MCF 10A (cell line): Measurements from ENCODE around the gene MOB3B. TPM values are rescaled to one million over a fixed set of nuclear protein-coding genes. Genes with fewer than 3 reads are reported as not detected.

Source experiments
- BruUV-seq: library from RNA; stranded (reverse); fragments of 400-500 nt; replicated peaks from 2 replicates; lab custom pipeline; 2021; lab: Mats Ljungman, UMichigan
- CTCF ChIA-PET: fragments of 300-600 bp; sonication (Branson Sonifier 250); formaldehyde crosslinking; extraction: SDS; loops from one replicate; lab custom pipeline; 2021; ENCODE audit warnings: antibody characterized with exemption, inconsistent platforms; lab: Yijun Ruan, JAX
- POLR2A ChIA-PET: fragments of 300-600, 350-650 bp; sonication (Branson Sonifier 250); formaldehyde crosslinking; extraction: SDS; loops from one replicate; lab custom pipeline; 2020; ENCODE audit warnings: antibody characterized with exemption, inconsistent platforms; lab: Yijun Ruan, JAX
- DNase-seq: peaks from one replicate; pipeline ENCODE4 v3.0.0-alpha.2; 2018; ENCODE audit not compliant: unreplicated experiment
- H3K27ac Mint-ChIP-seq: one replicate; pipeline ENCODE4 v1.8.0; 2022; ENCODE audit warnings: mild to moderate bottlenecking, low read depth, mixed read lengths; ENCODE audit not compliant: unreplicated experiment
- H3K27me3 Mint-ChIP-seq: one replicate; pipeline ENCODE4 v1.8.0; 2022; ENCODE audit warnings: mixed read lengths; ENCODE audit not compliant: insufficient read depth, unreplicated experiment
- H3K36me3 Mint-ChIP-seq: one replicate; pipeline ENCODE4 v1.8.0; 2022; ENCODE audit warnings: mild to moderate bottlenecking, moderate library complexity, mixed read lengths; ENCODE audit not compliant: insufficient read depth, unreplicated experiment
- H3K4me1 Mint-ChIP-seq: one replicate; pipeline ENCODE4 v1.8.0; 2022; ENCODE audit warnings: mixed read lengths; ENCODE audit not compliant: insufficient read depth, unreplicated experiment
- H3K4me3 Mint-ChIP-seq: one replicate; pipeline ENCODE4 v1.8.0; 2022; ENCODE audit warnings: mild to moderate bottlenecking, moderate library complexity, mixed read lengths; ENCODE audit not compliant: unreplicated experiment
- H3K9me3 Mint-ChIP-seq: one replicate; pipeline ENCODE4 v1.8.0; 2022; ENCODE audit warnings: mixed read lengths; ENCODE audit not compliant: unreplicated experiment
- intact Hi-C: fragments of 100-400 bp; cut with micrococcal nuclease; formaldehyde crosslinking; loops from 2 replicates; pipeline ENCODE4 v1.14.1; 2022
- total RNA-seq: library from RNA; stranded (reverse); gene quantifications from 2 replicates; pipeline ENCODE4 v1.2.3, GENCODE V29; 2022
- TF ChIP-seq, protein P1 (sequence below): fragments of 200-600 bp; IDR thresholded peaks from one replicate; pipeline ENCODE4 v1.8.0; 2022; ENCODE audit warnings: antibody characterized with exemption, mild to moderate bottlenecking; ENCODE audit not compliant: unreplicated experiment

The MOB3B gene
- total RNA-seq, 1 experiment from 2014 or later = 3.7 TPM

DNA sequence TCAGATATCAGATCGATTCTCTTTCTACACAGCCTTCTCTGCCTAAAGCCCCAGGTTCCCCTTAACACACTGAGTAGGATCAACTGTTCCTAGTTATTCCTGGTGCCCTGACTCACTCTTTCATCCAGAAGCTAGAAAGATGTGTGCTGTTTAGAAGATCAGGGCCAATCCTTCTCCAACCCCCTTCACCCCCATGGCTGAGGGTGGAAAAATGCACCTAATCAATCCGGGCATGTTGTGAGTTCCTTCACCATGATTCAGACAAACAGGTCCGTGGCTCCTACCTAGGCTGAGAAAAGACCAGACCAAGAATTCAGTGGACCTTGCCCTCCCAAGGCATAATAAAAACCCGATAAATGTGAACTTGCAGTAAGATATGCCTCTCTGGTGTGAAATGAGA, 147.3 kb downstream of the MOB3B start:
- no peaks in the 10 kb centered on the region for H3K9me3 Mint-ChIP-seq
- H3K27me3 Mint-ChIP-seq = no peaks in the 10 kb centered on the region
- ChIA-PET POLR2A (interaction anchor here (0.7 to 1.6 kb wide), 4 partner anchors 8 to 20 kb away, joined by 3 to 9 read pairs (median 4); no protein-coding TSS in a partner anchor), CTCF (interaction anchor here (0.6 to 1.3 kb wide), 4 partner anchors 10 to 166 kb away, joined by 3 to 7 read pairs (median 3); no protein-coding TSS in a partner anchor)
- intact Hi-C loops = no loop called here
- no peak for DNase-seq
- no peak overlapping the region for H3K27ac Mint-ChIP-seq
- no peaks in the 10 kb centered on the region for H3K36me3 Mint-ChIP-seq
- no peak overlapping the region for H3K4me3 Mint-ChIP-seq
- H3K4me1 Mint-ChIP-seq = peaks cover 45% of the 10 kb centered on the region
- TF ChIP-seq, protein P1, sequence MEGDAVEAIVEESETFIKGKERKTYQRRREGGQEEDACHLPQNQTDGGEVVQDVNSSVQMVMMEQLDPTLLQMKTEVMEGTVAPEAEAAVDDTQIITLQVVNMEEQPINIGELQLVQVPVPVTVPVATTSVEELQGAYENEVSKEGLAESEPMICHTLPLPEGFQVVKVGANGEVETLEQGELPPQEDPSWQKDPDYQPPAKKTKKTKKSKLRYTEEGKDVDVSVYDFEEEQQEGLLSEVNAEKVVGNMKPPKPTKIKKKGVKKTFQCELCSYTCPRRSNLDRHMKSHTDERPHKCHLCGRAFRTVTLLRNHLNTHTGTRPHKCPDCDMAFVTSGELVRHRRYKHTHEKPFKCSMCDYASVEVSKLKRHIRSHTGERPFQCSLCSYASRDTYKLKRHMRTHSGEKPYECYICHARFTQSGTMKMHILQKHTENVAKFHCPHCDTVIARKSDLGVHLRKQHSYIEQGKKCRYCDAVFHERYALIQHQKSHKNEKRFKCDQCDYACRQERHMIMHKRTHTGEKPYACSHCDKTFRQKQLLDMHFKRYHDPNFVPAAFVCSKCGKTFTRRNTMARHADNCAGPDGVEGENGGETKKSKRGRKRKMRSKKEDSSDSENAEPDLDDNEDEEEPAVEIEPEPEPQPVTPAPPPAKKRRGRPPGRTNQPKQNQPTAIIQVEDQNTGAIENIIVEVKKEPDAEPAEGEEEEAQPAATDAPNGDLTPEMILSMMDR = no peak
- BruUV-seq = no TSS peak

DNA sequence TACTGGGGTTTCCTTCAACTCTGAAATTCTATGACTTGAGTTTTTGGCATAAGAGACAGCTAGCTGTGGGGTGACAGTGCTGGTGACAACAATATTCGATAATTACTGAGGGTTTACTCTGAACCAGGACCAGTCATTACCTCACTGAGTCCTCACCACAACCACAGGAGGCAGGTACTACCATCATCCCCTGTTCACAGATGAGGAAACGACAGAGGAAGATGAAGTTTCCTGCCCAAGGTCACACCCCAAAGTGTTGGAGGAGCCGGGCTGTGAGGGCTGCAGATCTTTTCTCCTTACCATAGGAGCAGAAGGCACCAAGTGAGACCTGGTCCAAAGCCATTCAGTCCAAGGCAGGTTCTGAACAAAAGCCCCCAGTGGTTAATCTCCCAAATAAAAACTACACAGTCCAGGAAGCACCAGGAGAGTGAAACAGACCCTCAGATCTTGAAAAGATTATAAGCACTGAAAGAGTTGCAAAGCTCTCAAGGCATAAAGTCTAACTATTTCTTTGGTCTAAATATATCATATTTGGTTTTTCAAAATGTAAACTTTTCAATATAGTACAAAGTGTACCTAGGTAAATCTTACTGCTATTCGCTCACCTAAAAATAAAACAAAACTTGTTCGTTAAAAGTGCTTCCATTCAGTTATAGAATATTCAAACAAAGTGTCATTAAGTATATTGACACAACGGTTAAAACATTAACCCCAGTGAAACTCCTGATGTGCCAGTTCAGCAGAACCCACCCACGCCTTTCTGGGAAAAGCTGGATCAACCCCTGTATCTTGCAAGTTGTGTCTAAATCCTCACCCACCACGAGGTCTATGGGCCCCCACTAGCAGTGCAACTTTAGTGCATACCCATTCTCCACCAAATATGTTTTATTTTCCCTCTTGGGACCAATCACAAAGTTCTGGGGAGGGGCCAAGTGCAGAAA, 150.0 kb downstream of the MOB3B start:
- TF ChIP-seq, protein P1 = no peak
- Mint-ChIP-seq H3K4me3 (no peak overlapping the region), H3K36me3 (no peaks in the 10 kb centered on the region), H3K9me3 (no peaks in the 10 kb centered on the region), H3K27ac (no peak overlapping the region), H3K4me1 (peaks cover 25% of the 10 kb centered on the region), H3K27me3 (no peaks in the 10 kb centered on the region)
- ChIA-PET CTCF (interaction anchor here (0.7 to 1.2 kb wide), 3 partner anchors 150 to 1475 kb away, joined by 3 to 4 read pairs (median 3); partner anchors contain the start of gene MOB3B), POLR2A (interaction anchor here (0.6 kb wide), 1 partner anchor 19 kb away, joined by 3 read pairs; no protein-coding TSS in a partner anchor)
- DNase-seq = no peak
- no TSS peak for BruUV-seq
- intact Hi-C loops = no loop called here

DNA sequence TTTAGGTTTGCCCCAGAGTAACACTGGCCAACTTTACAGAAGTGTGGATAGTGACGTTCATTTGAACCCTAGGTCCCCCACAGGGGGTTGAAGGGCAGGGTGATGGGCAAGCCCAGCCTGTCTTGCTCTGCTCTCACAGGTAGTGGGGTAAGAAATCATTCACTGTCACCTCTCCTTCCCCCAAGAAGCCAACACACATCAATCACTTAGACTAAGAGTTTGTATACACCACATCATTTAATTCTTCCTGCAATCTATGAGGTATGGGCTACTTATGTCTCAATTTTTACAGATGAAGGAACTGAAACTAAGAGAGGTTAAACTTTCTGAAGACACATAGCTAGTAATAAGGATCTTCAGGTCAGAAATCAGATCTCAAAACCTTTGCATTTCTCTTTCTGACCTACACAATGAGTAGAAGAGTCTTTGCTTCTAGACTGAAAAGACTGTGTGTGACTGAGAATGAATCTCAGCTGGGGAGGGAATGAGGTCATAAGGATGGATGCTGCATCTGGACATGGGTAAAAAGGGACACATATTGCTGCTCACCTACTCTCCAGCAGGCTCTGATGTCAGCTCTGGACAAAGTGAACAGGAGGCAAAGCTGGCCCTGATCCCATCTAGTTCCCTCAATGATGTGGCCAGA, 151.7 kb downstream of the MOB3B start:
- Mint-ChIP-seq H3K27ac (no peak overlapping the region), H3K36me3 (no peaks in the 10 kb centered on the region), H3K4me3 (no peak overlapping the region), H3K4me1 (peaks cover 16% of the 10 kb centered on the region), H3K9me3 (no peaks in the 10 kb centered on the region), H3K27me3 (no peaks in the 10 kb centered on the region)
- BruUV-seq = no TSS peak
- TF ChIP-seq, protein P1 = no peak
- DNase-seq = no peak
- CTCF ChIA-PET = interaction anchor here (0.7 to 1.4 kb wide), 6 partner anchors 14 to 152 kb away, joined by 3 to 4 read pairs (median 4); partner anchors contain the start of gene MOB3B
- intact Hi-C loops = no loop called here
- POLR2A ChIA-PET = interaction anchor here (1.0 to 1.3 kb wide), 6 partner anchors 9 to 163 kb away, joined by 3 to 4 read pairs (median 3); no protein-coding TSS in a partner anchor
